Urinary bladder (tissue), 4 donors: ENCODE data around the gene ERBB4. TPM values are rescaled to one million over a fixed set of nuclear protein-coding genes. Genes with fewer than 3 reads are reported as not detected.

Source experiments
- DNase-seq: peaks from one replicate; pipeline ENCODE4 v3.0.0-alpha.2; 2015; ENCODE audit errors: extremely low spot score
- H3K27ac ChIP-seq: one replicate; pipeline ENCODE4 v1.5.1; 2013; ENCODE audit warnings: low read depth, mild to moderate bottlenecking, moderate library complexity
- H3K36me3 ChIP-seq: one replicate; pipeline ENCODE4 v1.6.1; 2013; ENCODE audit warnings: mild to moderate bottlenecking, moderate library complexity; ENCODE audit not compliant: insufficient read depth
- H3K4me1 ChIP-seq: one replicate; pipeline ENCODE4 v1.6.1; 2013; ENCODE audit warnings: mild to moderate bottlenecking, moderate library complexity; ENCODE audit not compliant: insufficient read depth
- H3K4me3 ChIP-seq: one replicate; pipeline ENCODE4 v1.5.1; 2013; ENCODE audit warnings: low read depth, low read length
- WGBS: extraction: QIAGEN DNeasy Blood & Tissue Kit; methylation state at CpG from one replicate; pipeline ENCODE4 v1.1.7; 2013; 5-methylcytosine and 5-hydroxymethylcytosine counted together
- polyA plus RNA-seq: library from polyadenylated mRNA; stranded (reverse); fragments of 200-250 nt; gene quantifications from one replicate; pipeline ENCODE4 v1.2.3, GENCODE V29; 2013
- total RNA-seq: library from RNA; depleted of rRNA; stranded (reverse); fragments of >200 nt; gene quantifications from one replicate; pipeline ENCODE4 v1.2.3, GENCODE V29; 2014
- donor health status: healthy with polysubstance abuse.
- donor health status: healthy.

Gene ERBB4
- total and polyA plus RNA-seq, 2 donors = 0.13 to 3.2 TPM

- DNase-seq = no peak
- Histone ChIP-seq H3K27ac (no peak overlapping the region), H3K4me3 (no peak overlapping the region), H3K4me1 (no peaks in the 10 kb centered on the region), H3K36me3 (no peaks in the 10 kb centered on the region)
- 71% methylated on average over 2 of the region's 2 CpGs for WGBS
Measured at GRCh38 chr2:212170382-212170781, 368.2 kb downstream of the ERBB4 start.

GRCh38 chr2:212158081-212158480, 380.5 kb downstream of the ERBB4 start:
- Histone ChIP-seq H3K4me3 (no peak overlapping the region), H3K4me1 (no peaks in the 10 kb centered on the region), H3K36me3 (no peaks in the 10 kb centered on the region), H3K27ac (no peak overlapping the region)
- 80% methylated on average over 1 of the region's 1 CpG for WGBS
- no peak for DNase-seq

GRCh38 chr2:212157012-212157411, 381.6 kb downstream of the ERBB4 start:
- WGBS = 27% methylated on average over 1 of the region's 1 CpG
- Histone ChIP-seq H3K4me3 (no peak overlapping the region), H3K27ac (no peak overlapping the region), H3K36me3 (no peaks in the 10 kb centered on the region), H3K4me1 (no peaks in the 10 kb centered on the region)
- no peak for DNase-seq

GRCh38 chr2:212156088-212156487, 382.5 kb downstream of the ERBB4 start:
- no peak for DNase-seq
- Histone ChIP-seq H3K36me3 (no peaks in the 10 kb centered on the region), H3K4me3 (no peak overlapping the region), H3K27ac (no peak overlapping the region), H3K4me1 (no peaks in the 10 kb centered on the region)
- 88% methylated on average over 3 of the region's 3 CpGs for WGBS

- no peaks in the 10 kb centered on the region for H3K4me1 ChIP-seq
- H3K27ac ChIP-seq = no peak overlapping the region
- no peak overlapping the region for H3K4me3 ChIP-seq
- no peak for DNase-seq
- WGBS = 68% methylated on average over 2 of the region's 2 CpGs
- no peaks in the 10 kb centered on the region for H3K36me3 ChIP-seq
Measured at GRCh38 chr2:212154477-212154878, 384.1 kb downstream of the ERBB4 start.

GRCh38 chr2:212153923-212154322, 384.7 kb downstream of the ERBB4 start:
- DNase-seq = no peak
- H3K4me1 ChIP-seq = no peaks in the 10 kb centered on the region
- 67% methylated on average over 2 of the region's 2 CpGs for WGBS

GRCh38 chr2:212147921-212148513, 390.6 kb downstream of the ERBB4 start:
- no peak overlapping the region for H3K4me3 ChIP-seq
- no peaks in the 10 kb centered on the region for H3K36me3 ChIP-seq
- H3K4me1 ChIP-seq = no peaks in the 10 kb centered on the region
- no peak overlapping the region for H3K27ac ChIP-seq
- no peak for DNase-seq
- WGBS = 57% methylated on average over 2 of the region's 2 CpGs

More at GRCh38 chr2:212153923-212154322, 384.7 kb downstream of the ERBB4 start:
- Histone ChIP-seq H3K4me3 (no peak overlapping the region), H3K27ac (no peak overlapping the region), H3K36me3 (no peaks in the 10 kb centered on the region)

GRCh38 chr2:212146416-212146815, 392.2 kb downstream of the ERBB4 start:
- Histone ChIP-seq H3K27ac (no peak overlapping the region), H3K4me3 (no peak overlapping the region), H3K36me3 (no peaks in the 10 kb centered on the region), H3K4me1 (no peaks in the 10 kb centered on the region)
- 71% methylated on average over 3 of the region's 3 CpGs for WGBS
- DNase-seq = no peak

GRCh38 chr2:212145121-212145520, 393.5 kb downstream of the ERBB4 start:
- WGBS = 46% methylated on average over 1 of the region's 1 CpG
- Histone ChIP-seq H3K36me3 (no peaks in the 10 kb centered on the region), H3K4me1 (no peaks in the 10 kb centered on the region), H3K4me3 (no peak overlapping the region), H3K27ac (no peak overlapping the region)
- no peak for DNase-seq

- 26% methylated on average over 2 of the region's 2 CpGs for WGBS
- DNase-seq = no peak
Measured at GRCh38 chr2:212142631-212143030, 396.0 kb downstream of the ERBB4 start.

GRCh38 chr2:212141499-212141898, 397.1 kb downstream of the ERBB4 start:
- H3K36me3 ChIP-seq = no peaks in the 10 kb centered on the region
- WGBS = 81% methylated on average over 1 of the region's 1 CpG
- no peaks in the 10 kb centered on the region for H3K4me1 ChIP-seq
- H3K4me3 ChIP-seq = no peak overlapping the region
- H3K27ac ChIP-seq = no peak overlapping the region
- no peak for DNase-seq

More at GRCh38 chr2:212142631-212143030, 396.0 kb downstream of the ERBB4 start:
- no peak overlapping the region for H3K27ac ChIP-seq
- no peaks in the 10 kb centered on the region for H3K36me3 ChIP-seq
- no peak overlapping the region for H3K4me3 ChIP-seq
- H3K4me1 ChIP-seq = no peaks in the 10 kb centered on the region

GRCh38 chr2:212136216-212136795, 402.3 kb downstream of the ERBB4 start:
- Histone ChIP-seq H3K27ac (no peak overlapping the region), H3K36me3 (no peaks in the 10 kb centered on the region), H3K4me1 (no peaks in the 10 kb centered on the region), H3K4me3 (no peak overlapping the region)
- WGBS = 43% methylated on average over 2 of the region's 2 CpGs
- DNase-seq = no peak

GRCh38 chr2:212135739-212136138, 402.9 kb downstream of the ERBB4 start:
- no peak for DNase-seq
- Histone ChIP-seq H3K27ac (no peak overlapping the region), H3K4me3 (no peak overlapping the region), H3K36me3 (no peaks in the 10 kb centered on the region), H3K4me1 (no peaks in the 10 kb centered on the region)
- WGBS = 10% methylated on average over 2 of the region's 2 CpGs

GRCh38 chr2:212133337-212133736, 405.3 kb downstream of the ERBB4 start:
- Histone ChIP-seq H3K4me3 (no peak overlapping the region), H3K27ac (no peak overlapping the region), H3K36me3 (no peaks in the 10 kb centered on the region), H3K4me1 (no peaks in the 10 kb centered on the region)
- DNase-seq = no peak
- 79% methylated on average over 2 of the region's 2 CpGs for WGBS
